Right cardiac atrium (tissue), 5 donors: ENCODE results near the gene NEK5. TPM values are rescaled to one million over a fixed set of nuclear protein-coding genes. Genes with fewer than 3 reads are reported as not detected.

Experiments used
- ATAC-seq, 2 donors: fragments of 200-7000 bp; cut with Tn5 transposase; one replicate each; pipeline versions ENCODE4 v1.8.0 to v1.9.1; 2020; ENCODE audit warnings: moderate library complexity in 2 of 2, mild to moderate bottlenecking in 1 of 2
- DNase-seq, 3 donors: peaks; one replicate each; pipeline ENCODE4 v3.0.0-alpha.2; 2020
- H3K27ac ChIP-seq: one replicate; pipeline ENCODE4 v1.5.1; 2013; ENCODE audit warnings: mild to moderate bottlenecking, low read length, control low read depth, moderate library complexity
- H3K27me3 ChIP-seq: one replicate; pipeline ENCODE4 v1.6.1; 2013; ENCODE audit not compliant: control insufficient read depth, insufficient read depth
- H3K4me1 ChIP-seq: one replicate; pipeline ENCODE4 v1.6.1; 2013; ENCODE audit warnings: low read length; ENCODE audit not compliant: control insufficient read depth, insufficient read depth
- H3K4me3 ChIP-seq: one replicate; pipeline ENCODE4 v1.5.1; 2013; ENCODE audit warnings: low read length, control low read depth
- H3K9me3 ChIP-seq: one replicate; pipeline ENCODE4 v1.6.1; 2013; ENCODE audit warnings: low read length; ENCODE audit not compliant: control insufficient read depth
- WGBS: extraction: QIAGEN DNeasy Blood & Tissue Kit; methylation state at CpG from one replicate; pipeline ENCODE4 v1.1.7; 2013; 5-methylcytosine and 5-hydroxymethylcytosine counted together
- intact Hi-C, 4 donors: fragments of 100-400 bp; cut with DNase I; formaldehyde crosslinking; loops; one replicate each; pipeline versions ENCODE4 v1.11.0 to v1.14.0; 2022 to 2023
- polyA plus RNA-seq: library from polyadenylated mRNA; stranded (reverse); fragments of 200-250 nt; gene quantifications from one replicate; pipeline ENCODE4 v1.2.3, GENCODE V29; 2013
- total RNA-seq, 4 donors: library from RNA; stranded (reverse); fragmentation: NEBNext Ultra II Directional; extraction: Animal tissue kit (Norgen Biotek cat#: 25700); gene quantifications; one replicate each; pipeline ENCODE4 v1.2.1, GENCODE V29; 2021
- donor health status: healthy with polysubstance abuse.
- donor health status: DM: no; HTN: yes; CAD: no.
- donor health status: DM: no; HTN: no; CAD: no.
- donor health status: DM: no; HTN: yes; CAD: no; lungs with severe emphysema.
- donor health status: DM: yes; HTN: yes; CAD: no.

The NEK5 gene
- total and polyA plus RNA-seq, 5 donors, result 0.39 to 1.2 (median 0.51) TPM

DNA sequence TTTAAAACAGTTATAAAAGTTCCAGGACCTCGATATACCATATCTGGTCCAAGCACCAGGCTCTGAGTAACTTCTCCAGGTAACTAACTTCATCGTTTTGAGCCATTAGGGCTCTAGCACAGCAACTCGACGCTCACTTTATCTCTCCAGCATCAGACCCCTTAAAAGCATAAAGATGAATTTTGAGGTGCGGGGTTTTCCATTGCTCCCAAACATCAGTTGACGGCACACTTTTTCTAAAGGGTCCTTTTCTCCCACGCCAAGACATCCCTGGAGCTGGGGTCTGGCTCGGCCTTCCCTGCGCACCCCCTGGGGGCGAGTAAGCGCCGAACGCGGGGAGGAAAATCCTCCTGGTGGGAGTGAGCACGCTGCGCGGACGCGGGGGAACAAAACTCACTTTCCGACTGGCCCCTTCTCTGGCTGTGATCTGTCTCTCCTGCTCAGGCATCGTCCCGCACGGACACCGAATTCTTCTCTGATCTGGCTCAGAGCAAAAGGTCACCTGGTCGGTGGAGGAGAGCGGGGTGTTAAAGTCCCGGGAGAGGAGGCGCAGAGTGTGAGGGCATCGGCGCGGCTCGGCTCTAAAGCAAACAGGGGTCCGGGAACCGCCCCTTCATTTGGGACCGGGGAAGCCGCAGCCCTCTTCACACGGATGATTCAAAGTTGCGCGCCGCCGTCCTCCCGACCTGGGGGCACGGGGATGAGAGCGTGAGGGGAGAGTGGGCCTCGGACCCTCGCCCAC is 117.8 kb downstream of the NEK5 start, which contains the start of gene ATP7B:
ATP7B (minus strand) TSS at position 561 of the 742 bp plus-strand sequence; CDS start at position 448, 113 bp downstream.
- DNase-seq (peak in 2 of 3 donors; percentile 34 to 59), ATAC-seq (peak; percentile 17 to 50)
- intact Hi-C loops, result no loop called here
- Histone ChIP-seq H3K4me1 (no peaks in the 10 kb centered on the region), H3K4me3 (peak within 1 kb of the TSS; percentile 57), H3K27me3 (no peaks in the 10 kb centered on the region), H3K27ac (peak within 1 kb of the TSS; percentile 61), H3K9me3 (no peaks in the 10 kb centered on the region)
- 2% methylated on average over 46 of the region's 46 CpGs for WGBS

DNA sequence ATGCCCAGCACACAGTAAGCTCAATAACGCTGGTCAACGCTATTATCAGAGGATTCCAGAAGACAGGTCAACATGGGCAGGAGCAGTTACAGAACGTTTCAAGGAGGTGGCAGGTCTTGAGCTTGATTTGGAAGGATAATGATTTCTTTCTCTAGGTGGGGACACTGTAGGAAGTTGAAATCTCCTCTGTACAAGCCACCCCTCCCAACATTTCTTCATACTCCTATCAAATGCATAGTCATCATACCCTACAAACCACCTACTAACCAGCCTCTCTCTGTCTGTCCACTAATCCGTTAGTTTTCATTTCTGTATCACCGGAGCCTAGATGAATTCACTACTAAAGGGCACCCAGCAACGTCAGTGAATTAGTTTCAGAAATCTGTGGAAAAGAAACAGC is 118.9 kb downstream of the NEK5 start:
- 54% methylated on average over 6 of the region's 6 CpGs for WGBS
- intact Hi-C loops, result loop anchor here in 1 of 4 donors (10.0 kb wide), 1 partner anchor 115 kb away; the partner anchor contains the start of gene NEK5
- no peak overlapping the region for H3K27ac ChIP-seq
- DNase-seq, result no peak
- no peak overlapping the region for H3K4me3 ChIP-seq
- ATAC-seq, result no peak
- H3K27me3 ChIP-seq, result no peaks in the 10 kb centered on the region
- H3K9me3 ChIP-seq, result no peaks in the 10 kb centered on the region
- no peaks in the 10 kb centered on the region for H3K4me1 ChIP-seq

DNA sequence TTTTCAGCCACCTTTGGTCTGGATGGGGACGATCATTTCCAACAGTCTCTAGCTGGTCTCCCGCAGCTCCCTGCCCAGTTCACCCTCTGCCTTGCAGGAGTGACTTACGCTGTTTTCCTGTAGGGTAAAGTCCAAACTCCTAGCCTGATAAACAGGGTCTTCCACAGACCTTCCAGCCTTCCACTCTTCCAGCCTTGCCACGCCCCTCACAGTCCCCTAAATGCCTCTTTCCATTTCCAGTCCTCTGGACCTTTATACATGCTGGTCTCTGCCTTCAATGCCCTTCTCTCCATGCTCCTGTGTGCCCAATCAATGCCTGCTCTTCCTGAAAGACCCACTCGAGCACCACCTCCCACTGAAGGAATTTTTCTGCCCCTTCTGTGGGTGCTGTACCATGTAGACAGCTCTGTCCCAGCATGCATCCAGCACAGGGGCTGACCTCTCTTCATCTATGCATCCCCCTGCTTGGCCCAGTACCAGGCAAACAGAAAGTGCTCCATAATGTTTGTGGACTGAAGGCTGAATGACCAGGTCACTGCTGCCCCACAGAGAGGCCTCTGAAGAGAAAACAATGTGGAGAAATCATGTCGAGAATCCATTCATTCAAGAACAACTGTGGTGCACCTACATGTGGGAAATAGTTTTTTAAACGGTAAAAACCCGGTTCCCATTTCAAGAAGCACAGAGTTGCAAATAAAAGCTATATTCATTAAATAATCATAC is 122.2 kb downstream of the NEK5 start:
- ATAC-seq (no peak), DNase-seq (no peak)
- H3K9me3 ChIP-seq, result no peaks in the 10 kb centered on the region
- WGBS, result 90% methylated on average over 8 of the region's 8 CpGs
- intact Hi-C loops, result loop anchor here in 1 of 4 donors (10.0 kb wide), 1 partner anchor 118 kb away; the partner anchor contains the start of gene NEK5
- no peaks in the 10 kb centered on the region for H3K4me1 ChIP-seq
- H3K4me3 ChIP-seq, result no peak overlapping the region
- no peak overlapping the region for H3K27ac ChIP-seq
- H3K27me3 ChIP-seq, result no peaks in the 10 kb centered on the region

DNA sequence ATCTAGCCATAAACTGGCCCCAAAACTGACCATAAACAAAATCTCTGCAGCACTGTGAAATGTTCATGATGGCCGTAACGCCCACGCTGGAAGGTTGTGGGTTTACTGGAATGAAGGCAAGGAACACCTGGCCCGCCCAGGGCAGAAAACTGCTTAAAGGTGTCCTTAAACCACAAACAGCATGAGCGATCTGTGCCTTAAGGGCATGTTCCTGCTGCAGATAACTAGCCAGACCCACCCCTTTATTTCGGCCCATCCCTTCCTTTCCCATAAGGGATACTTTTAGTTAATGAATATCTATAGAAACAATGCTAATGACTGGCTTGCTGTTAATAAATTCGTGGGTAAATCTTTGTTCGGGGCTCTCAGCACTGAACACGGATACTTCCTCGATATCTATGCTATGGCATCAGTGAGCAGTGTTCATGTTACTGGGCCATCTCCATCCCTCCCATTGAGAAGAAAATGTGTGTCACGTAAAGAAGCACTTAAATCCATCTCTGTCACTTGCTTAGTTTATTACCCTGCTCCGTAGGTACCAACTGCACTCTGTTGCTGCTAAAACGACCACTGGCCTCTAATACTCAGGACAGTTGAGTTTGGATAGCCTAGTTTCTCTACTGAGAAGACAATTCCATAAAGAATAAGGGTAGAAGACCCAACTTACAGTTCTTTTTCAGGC is 122.9 kb downstream of the NEK5 start:
- 91% methylated on average over 13 of the region's 13 CpGs for WGBS
- Histone ChIP-seq H3K4me1 (no peaks in the 10 kb centered on the region), H3K4me3 (no peak overlapping the region), H3K27ac (no peak overlapping the region), H3K9me3 (no peaks in the 10 kb centered on the region), H3K27me3 (no peaks in the 10 kb centered on the region)
- intact Hi-C loops, result loop anchor here in 1 of 4 donors (10.0 kb wide), 1 partner anchor 119 kb away; the partner anchor contains the start of gene NEK5
- ATAC-seq, result no peak
- DNase-seq, result no peak

DNA sequence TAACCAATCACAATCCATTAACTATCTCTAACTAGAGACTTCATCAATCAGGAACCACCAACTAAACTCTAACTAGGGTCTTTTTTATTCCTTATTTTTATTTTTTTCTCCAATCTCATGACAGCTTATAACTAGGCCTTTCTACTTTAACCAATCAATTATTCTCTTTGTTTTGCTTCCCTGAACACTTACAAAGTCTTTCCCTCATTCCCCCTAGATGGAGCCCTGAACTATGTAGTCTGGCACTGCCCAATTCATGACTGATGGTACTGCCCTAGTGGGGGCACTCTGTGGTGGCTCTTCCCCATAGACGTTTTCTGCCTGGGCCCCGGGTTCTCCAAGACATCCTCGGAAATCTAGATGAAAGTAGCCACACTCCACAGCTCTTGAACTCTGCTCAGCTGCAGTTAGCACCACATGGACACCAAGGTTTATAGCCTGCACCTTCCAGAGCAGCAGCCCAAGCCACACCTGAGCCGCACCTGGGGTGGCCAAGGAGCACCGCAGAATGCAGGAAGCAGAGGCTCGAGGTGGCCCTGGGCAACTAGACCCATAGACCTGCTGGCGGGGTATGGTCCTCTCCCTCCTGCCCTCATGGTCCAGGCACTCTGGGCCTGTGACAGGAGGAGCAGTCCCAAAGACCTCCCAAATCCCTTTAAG is 124.2 kb downstream of the NEK5 start:
- H3K4me3 ChIP-seq, result no peak overlapping the region
- no peaks in the 10 kb centered on the region for H3K4me1 ChIP-seq
- H3K9me3 ChIP-seq, result no peaks in the 10 kb centered on the region
- no peak overlapping the region for H3K27ac ChIP-seq
- no peaks in the 10 kb centered on the region for H3K27me3 ChIP-seq
- intact Hi-C loops, result loop anchor here in 3 of 4 donors (5.0 to 10.0 kb wide), 2 partner anchors 120 to 123 kb away; partner anchors contain the start of gene NEK5 (in 3 of the 3)
- ATAC-seq, result peak in 1 of 2 donors; percentile 25
- WGBS, result 87% methylated on average over 7 of the region's 7 CpGs
- DNase-seq, result no peak

DNA sequence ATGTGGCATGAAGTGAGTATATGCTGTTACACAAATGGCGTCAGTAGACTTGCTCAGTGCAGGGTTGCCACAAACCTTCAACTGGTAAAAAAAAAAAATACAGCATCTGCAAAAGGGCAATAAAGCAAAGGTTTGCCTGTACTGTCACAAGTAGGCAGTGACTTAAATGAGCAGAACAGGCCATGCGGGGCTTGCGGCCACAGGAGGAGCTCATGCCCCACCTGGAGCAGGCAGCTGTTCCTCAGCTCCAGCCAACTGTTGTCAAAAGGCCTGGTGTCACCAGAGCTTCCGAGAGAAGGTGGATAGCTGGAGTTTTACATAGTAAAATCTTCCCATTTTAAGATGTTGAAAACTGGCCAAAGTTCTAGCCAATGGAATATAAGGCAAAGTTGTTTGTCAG is 125.3 kb downstream of the NEK5 start:
- Histone ChIP-seq H3K27me3 (no peaks in the 10 kb centered on the region), H3K9me3 (no peaks in the 10 kb centered on the region), H3K4me1 (no peaks in the 10 kb centered on the region), H3K27ac (no peak overlapping the region), H3K4me3 (no peak overlapping the region)
- no peak for ATAC-seq
- DNase-seq, result no peak
- intact Hi-C loops, result loop anchor here in 3 of 4 donors (5.0 to 10.0 kb wide), 2 partner anchors 121 to 124 kb away; partner anchors contain the start of gene NEK5 (in 3 of the 3)
- WGBS, result 76% methylated on average over 4 of the region's 4 CpGs

DNA sequence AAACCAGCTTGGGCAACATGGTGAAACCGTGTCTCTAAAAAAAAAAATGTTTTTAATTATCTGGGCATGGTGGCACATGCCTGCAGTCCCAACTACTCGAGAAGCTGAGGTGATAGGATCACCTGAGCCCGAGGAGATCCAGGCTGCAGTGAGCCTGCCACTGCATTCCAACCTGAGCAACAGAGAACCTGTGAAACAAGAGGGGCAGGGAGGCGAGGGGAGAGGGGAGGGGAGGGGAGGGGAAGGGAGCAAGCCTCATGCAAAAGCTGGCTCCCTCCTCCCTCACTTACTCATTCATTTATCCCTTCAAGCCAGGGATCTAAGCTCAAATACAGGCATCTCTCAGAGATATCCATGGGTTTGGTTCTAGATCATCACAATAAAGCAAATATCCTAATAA is 126.5 kb downstream of the NEK5 start:
- Histone ChIP-seq H3K4me1 (peaks cover 6% of the 10 kb centered on the region), H3K27ac (no peak overlapping the region), H3K9me3 (no peaks in the 10 kb centered on the region), H3K4me3 (no peak overlapping the region), H3K27me3 (no peaks in the 10 kb centered on the region)
- DNase-seq, result no peak
- 75% methylated on average over 4 of the region's 4 CpGs for WGBS
- ATAC-seq, result no peak
- intact Hi-C loops, result loop anchor here in 3 of 4 donors (5.0 to 10.0 kb wide), 2 partner anchors 122 to 125 kb away; partner anchors contain the start of gene NEK5 (in 3 of the 3)

DNA sequence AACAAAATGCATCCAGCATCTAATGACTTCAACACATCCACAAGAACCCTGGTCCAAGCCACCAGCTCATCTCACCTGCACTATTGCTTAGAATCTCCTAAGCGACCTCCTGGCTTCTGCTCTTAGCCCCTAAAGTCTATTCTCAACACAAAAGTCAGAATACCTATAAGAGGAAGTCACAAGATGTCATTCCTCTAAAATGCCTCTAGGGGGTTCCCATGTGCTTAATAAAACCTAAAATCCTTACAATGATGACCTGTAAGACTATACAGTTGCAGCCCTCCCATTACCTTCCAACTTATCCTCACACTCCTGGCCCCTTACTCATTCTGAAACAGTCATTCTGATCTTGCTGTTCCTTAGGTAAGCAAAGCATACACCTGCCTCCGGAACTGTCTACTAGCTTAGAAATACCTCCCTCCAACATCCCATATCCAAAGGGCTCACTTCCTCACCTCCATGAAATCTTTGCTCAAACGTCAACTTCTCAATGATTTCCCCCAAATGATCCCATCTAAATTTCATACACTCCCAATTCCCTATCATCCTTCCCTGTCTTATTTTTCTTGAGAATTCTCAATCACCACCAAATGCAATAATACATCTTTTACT is 127.6 kb downstream of the NEK5 start:
- H3K27me3 ChIP-seq, result no peaks in the 10 kb centered on the region
- DNase-seq (no peak), ATAC-seq (peak; percentile 23 to 51)
- peaks cover 9% of the 10 kb centered on the region for H3K4me1 ChIP-seq
- H3K4me3 ChIP-seq, result no peak overlapping the region
- no peak overlapping the region for H3K27ac ChIP-seq
- H3K9me3 ChIP-seq, result no peaks in the 10 kb centered on the region
- intact Hi-C loops, result loop anchor here in 3 of 4 donors (5.0 to 10.0 kb wide), 2 partner anchors 124 to 126 kb away; partner anchors contain the start of gene NEK5 (in 3 of the 3)
- WGBS, result 49% methylated on average over 3 of the region's 3 CpGs

DNA sequence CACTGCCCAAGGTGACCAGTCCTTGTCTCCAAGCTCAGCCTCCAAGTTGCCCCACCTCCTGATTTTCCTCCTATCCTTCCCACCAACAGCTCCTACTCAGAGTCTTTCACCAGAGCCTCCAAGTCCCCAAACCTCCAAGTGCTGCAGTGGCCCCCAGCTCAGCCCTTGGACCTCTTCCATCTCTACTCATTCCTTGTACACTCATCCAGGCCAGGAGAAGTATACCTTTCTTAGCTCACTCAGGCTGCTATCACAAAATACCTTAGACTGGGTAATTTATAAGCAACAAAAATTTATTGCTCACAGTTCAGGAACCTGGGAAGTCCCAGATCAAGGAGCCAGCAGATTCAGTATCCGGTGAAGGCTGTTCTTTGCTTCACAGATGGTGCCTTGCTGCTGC is 129.0 kb downstream of the NEK5 start:
- Histone ChIP-seq H3K27ac (peak overlapping the region; percentile 47), H3K27me3 (no peaks in the 10 kb centered on the region), H3K9me3 (no peaks in the 10 kb centered on the region), H3K4me3 (no peak overlapping the region), H3K4me1 (peaks cover 17% of the 10 kb centered on the region)
- intact Hi-C loops, result loop anchor here (5.0 to 10.0 kb wide), 3 partner anchors 85 to 127 kb away; partner anchors contain the start of gene NEK5 (in 4 of the 4)
- ATAC-seq (no peak), DNase-seq (no peak)
- WGBS, result 85% methylated on average over 1 of the region's 1 CpG

DNA sequence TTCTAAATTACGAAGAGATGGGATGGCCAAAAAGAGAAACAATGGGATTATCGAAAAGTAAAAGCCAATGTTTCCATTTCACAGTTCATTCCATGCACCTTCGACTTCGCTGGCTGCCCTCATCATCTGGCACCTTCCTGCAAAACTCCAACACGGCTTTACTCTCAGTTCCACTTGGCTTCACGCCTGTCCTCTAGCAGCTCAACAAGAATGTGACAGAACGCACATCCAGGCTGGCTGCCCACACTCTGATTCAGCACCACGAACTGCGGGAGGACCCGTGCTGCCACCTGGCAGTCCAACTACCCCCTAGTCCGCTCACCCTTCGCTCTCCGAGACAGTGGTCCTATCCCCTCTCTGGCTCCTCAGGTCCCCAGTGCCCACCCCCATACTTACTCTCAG is 129.4 kb downstream of the NEK5 start:
- H3K4me3 ChIP-seq, result no peak overlapping the region
- peak overlapping the region; percentile 47 for H3K27ac ChIP-seq

More for the DNA sequence above, 129.4 kb downstream of the NEK5 start:
- Histone ChIP-seq H3K9me3 (no peaks in the 10 kb centered on the region), H3K4me1 (peaks cover 17% of the 10 kb centered on the region), H3K27me3 (no peaks in the 10 kb centered on the region)
- DNase-seq (peak; percentile 64 to 86 (median 82)), ATAC-seq (peak; percentile 65 to 70)
- intact Hi-C loops, result loop anchor here in 2 of 4 donors (5.0 to 10.0 kb wide), 2 partner anchors 85 to 128 kb away; partner anchors contain the start of gene NEK5 (in 1 of the 2)
- 47% methylated on average over 13 of the region's 13 CpGs for whole genome bisulfite sequencing
